ENCODE measurements around the gene RPL14. TPM values are rescaled to one million over a fixed set of nuclear protein-coding genes. Genes with fewer than 3 reads are reported as not detected.

The RPL14 gene
- total and polyA plus RNA-seq, 10 of the 15 experiments (the other 5 are each of a cell fraction or from before 2014, with no cell fraction given) = 530 to 3,008 (median 1,136) TPM

DNA sequence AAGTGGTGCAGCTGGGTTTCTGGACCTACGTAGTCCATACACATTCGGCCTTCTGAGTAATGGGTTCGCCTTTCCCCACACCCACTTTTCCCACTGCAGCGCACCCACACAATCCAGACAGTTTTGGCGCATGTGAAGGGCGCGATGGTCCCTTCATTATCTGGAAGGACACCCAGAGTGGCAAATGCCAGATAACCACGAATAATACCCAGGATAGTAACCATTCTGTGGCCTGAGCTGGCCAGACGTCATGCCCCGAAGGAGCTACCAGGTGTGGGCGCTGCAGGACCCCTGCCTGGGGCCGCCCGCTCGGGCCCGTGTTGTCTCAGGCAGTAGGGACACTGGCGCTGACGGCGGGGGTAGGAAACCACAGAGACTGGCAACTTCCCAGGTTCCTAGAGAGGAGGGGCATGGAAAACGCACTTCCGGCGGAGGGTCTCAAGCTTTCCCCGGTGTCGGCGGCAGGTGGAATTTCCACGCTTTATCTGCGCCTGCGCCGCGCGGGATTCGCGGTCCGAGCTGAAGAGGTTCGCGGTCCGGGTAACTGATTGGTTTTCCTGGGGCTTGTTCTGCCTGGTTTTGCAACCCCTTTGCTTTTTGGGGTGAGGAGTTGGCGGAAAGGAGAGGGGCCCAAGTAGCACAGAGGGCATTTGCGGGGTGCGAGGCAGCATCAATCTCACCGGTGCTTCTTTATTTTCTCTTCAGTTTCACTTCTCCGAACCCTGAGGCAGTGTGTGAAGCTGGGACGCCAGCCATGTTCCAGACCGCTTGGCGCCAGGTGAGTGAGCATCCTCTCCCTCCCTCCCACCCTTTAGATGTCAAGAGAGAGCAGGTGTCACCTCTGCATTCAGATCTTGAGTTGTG, 48.7 kb downstream of the RPL14 start, which contains the start of gene ZNF620:
Gene ZNF620 (plus strand): TSS at position 441 of the 864 bp plus-strand sequence. CDS start 314 bp downstream, at position 755.
- no peaks in the 10 kb centered on the region for H3K9me3 ChIP-seq (replicated peaks; ENCODE audit: control insufficient read depth, insufficient read depth, low read length)
- peak within 1 kb of the TSS; percentile 53; the same call in 1 of the 2 replicates for H3K27ac ChIP-seq (ENCODE audit: control insufficient read depth, insufficient read depth)
- BruUV-seq (replicated peaks) = no TSS peak
- RAD21 ChIA-PET (ENCODE audit: unreplicated experiment) = interaction anchor here (1.0 kb wide), 2 partner anchors 19 to 29 kb away, joined by 3 read pairs; partner anchors contain the start of genes ZNF619 and ZNF621
- H4K20me1 ChIP-seq (ENCODE audit: control insufficient read depth, insufficient read depth) = no peaks in the 10 kb centered on the region
- H3K27me3 ChIP-seq (replicated peaks in 1 of 2; ENCODE audit: control insufficient read depth in 2 of 2, insufficient read depth in 2 of 2, low read length in 1 of 2) = no peaks in the 10 kb centered on the region
- WGBS (ENCODE audit: insufficient coverage, insufficient replicate concordance, low lambda C conversion rate, missing lambda C conversion rate) = 22% methylated on average over 41 of the region's 44 CpGs
- peak within 1 kb of the TSS; percentile 75 for H3K4me3 ChIP-seq
- POLR2A ChIA-PET = interaction anchor here (0.8 to 3.1 kb wide), 4 partner anchors 19 to 52 kb away, joined by 4 to 12 read pairs (median 4); partner anchors contain the start of genes RPL14 and ZNF621
- H2AFZ ChIP-seq (ENCODE audit: control insufficient read depth, low read depth, low read length) = peak within 1 kb of the TSS; percentile 94
- FAIRE-seq (peak; percentile 62), DNase-seq (ENCODE audit: low read depth, low spot score) (no peak), ATAC-seq (peak; percentile 95)
- CTCF ChIA-PET = interaction anchor here (1.1 to 2.4 kb wide), 7 partner anchors 10 to 314 kb away, joined by 3 to 18 read pairs (median 5); partner anchors contain the start of genes ZNF619 and ZNF621
- H3K79me2 ChIP-seq (ENCODE audit: control insufficient read depth, insufficient read depth, low read length) = no peaks in the 10 kb centered on the region
- H3K4me1 ChIP-seq (ENCODE audit: control insufficient read depth, insufficient read depth, low read length) = peaks cover 5% of the 10 kb centered on the region; the same call in 1 of the 2 replicates
- intact Hi-C loops (cut with micrococcal nuclease; ENCODE audit: unreplicated experiment) = no loop called here
- H3K36me3 ChIP-seq (ENCODE audit: control insufficient read depth in 2 of 2, insufficient read depth in 2 of 2, low read length in 1 of 2) = no peaks in the 10 kb centered on the region
- H3K4me2 ChIP-seq (ENCODE audit: control insufficient read depth, insufficient read depth) = peak within 1 kb of the TSS; percentile 77
- H3K9ac ChIP-seq (ENCODE audit: control insufficient read depth, insufficient read depth, low read length) = peak within 1 kb of the TSS; percentile 71
- SMC1A ChIA-PET (ENCODE audit: uncharacterized antibody, unreplicated experiment) = interaction anchor here (1.0 to 2.1 kb wide), 6 partner anchors 9 to 764 kb away, joined by 3 to 11 read pairs (median 4); no protein-coding TSS in a partner anchor
- in situ Hi-C loops (cut with MboI) = no loop called here
- no peak for TF ChIP-seq ZNF24 (IDR thresholded peaks at IDR 0.05)
- TF ChIP-seq, protein P1, sequence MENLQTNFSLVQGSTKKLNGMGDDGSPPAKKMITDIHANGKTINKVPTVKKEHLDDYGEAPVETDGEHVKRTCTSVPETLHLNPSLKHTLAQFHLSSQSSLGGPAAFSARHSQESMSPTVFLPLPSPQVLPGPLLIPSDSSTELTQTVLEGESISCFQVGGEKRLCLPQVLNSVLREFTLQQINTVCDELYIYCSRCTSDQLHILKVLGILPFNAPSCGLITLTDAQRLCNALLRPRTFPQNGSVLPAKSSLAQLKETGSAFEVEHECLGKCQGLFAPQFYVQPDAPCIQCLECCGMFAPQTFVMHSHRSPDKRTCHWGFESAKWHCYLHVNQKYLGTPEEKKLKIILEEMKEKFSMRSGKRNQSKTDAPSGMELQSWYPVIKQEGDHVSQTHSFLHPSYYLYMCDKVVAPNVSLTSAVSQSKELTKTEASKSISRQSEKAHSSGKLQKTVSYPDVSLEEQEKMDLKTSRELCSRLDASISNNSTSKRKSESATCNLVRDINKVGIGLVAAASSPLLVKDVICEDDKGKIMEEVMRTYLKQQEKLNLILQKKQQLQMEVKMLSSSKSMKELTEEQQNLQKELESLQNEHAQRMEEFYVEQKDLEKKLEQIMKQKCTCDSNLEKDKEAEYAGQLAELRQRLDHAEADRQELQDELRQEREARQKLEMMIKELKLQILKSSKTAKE (IDR thresholded peaks at IDR 0.05; ENCODE audit: low read depth, poor library complexity, severe bottlenecking) = no peak
- no peak for TF ChIP-seq STAT1 (conservative IDR thresholded peaks at IDR 0.05)
- TF ChIP-seq FOXK2 (IDR thresholded peaks at IDR 0.05) = no peak
- TF ChIP-seq SMARCA5 (IDR thresholded peaks at IDR 0.05) = peak; percentile 77; the same call in 1 of the 2 replicates
- peak; percentile 26; the same call in 1 of the 2 replicates for TF ChIP-seq DPF2 (IDR thresholded peaks at IDR 0.05)
- TF ChIP-seq, protein P2, sequence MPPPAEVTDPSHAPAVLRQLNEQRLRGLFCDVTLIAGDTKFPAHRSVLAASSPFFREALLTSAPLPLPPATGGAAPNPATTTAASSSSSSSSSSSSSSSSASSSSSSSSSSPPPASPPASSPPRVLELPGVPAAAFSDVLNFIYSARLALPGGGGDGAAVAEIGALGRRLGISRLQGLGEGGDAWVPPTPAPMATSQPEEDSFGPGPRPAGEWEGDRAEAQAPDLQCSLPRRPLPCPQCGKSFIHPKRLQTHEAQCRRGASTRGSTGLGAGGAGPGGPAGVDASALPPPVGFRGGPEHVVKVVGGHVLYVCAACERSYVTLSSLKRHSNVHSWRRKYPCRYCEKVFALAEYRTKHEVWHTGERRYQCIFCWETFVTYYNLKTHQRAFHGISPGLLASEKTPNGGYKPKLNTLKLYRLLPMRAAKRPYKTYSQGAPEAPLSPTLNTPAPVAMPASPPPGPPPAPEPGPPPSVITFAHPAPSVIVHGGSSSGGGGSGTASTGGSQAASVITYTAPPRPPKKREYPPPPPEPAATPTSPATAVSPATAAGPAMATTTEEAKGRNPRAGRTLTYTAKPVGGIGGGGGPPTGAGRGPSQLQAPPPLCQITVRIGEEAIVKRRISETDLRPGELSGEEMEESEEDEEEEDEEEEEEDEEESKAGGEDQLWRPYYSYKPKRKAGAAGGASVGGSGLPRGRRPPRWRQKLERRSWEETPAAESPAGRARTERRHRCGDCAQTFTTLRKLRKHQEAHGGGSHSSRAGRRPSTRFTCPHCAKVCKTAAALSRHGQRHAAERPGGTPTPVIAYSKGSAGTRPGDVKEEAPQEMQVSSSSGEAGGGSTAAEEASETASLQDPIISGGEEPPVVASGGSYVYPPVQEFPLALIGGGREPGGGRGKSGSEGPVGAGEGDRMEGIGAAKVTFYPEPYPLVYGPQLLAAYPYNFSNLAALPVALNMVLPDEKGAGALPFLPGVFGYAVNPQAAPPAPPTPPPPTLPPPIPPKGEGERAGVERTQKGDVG (CRISPR knock-in tag; IDR thresholded peaks at IDR 0.05) = no peak
- no peak for TF ChIP-seq NFIC (IDR thresholded peaks at IDR 0.05; ENCODE audit: low read depth, low read length)
- TF ChIP-seq IKZF2 (IDR thresholded peaks at IDR 0.05) = peak in 1 of 2 experiments; percentile 44; a peak in 1 of 4 replicates
- TF ChIP-seq NR2F1 (conservative IDR thresholded peaks at IDR 0.05) = no peak
- 0 out of 2 replicates have a peak, but pooled peaks have one; percentile 26 for TF ChIP-seq CREM (IDR thresholded peaks at IDR 0.05; ENCODE audit: low read depth)
- 0 out of 2 replicates have a peak, but pooled peaks have one; percentile 2 for TF ChIP-seq RAD21 (IDR thresholded peaks at IDR 0.05; ENCODE audit: insufficient read depth, low read depth, low read length)
- TF ChIP-seq, protein P3, sequence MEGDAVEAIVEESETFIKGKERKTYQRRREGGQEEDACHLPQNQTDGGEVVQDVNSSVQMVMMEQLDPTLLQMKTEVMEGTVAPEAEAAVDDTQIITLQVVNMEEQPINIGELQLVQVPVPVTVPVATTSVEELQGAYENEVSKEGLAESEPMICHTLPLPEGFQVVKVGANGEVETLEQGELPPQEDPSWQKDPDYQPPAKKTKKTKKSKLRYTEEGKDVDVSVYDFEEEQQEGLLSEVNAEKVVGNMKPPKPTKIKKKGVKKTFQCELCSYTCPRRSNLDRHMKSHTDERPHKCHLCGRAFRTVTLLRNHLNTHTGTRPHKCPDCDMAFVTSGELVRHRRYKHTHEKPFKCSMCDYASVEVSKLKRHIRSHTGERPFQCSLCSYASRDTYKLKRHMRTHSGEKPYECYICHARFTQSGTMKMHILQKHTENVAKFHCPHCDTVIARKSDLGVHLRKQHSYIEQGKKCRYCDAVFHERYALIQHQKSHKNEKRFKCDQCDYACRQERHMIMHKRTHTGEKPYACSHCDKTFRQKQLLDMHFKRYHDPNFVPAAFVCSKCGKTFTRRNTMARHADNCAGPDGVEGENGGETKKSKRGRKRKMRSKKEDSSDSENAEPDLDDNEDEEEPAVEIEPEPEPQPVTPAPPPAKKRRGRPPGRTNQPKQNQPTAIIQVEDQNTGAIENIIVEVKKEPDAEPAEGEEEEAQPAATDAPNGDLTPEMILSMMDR (IDR thresholded peaks at IDR 0.05 in 2 of 3, conservative IDR thresholded peaks at IDR 0.05 in 1 of 3; ENCODE audit: control insufficient read depth in 2 of 3, extremely low read depth in 1 of 3, insufficient read depth in 1 of 3, low read depth in 3 of 3, low read length in 3 of 3) = peak; percentile 40 to 61 (median 48); a peak in 5 of 6 replicates
- no peak for TF ChIP-seq HCFC1 (IDR thresholded peaks at IDR 0.05; ENCODE audit: low read length)

Measured in GM12878 (cell line).